GM12801 (cell line): Measurements from ENCODE around the gene SIRT1.

ENCODE experiments used
- CTCF ChIP-seq: IDR thresholded peaks from one replicate; pipeline ENCODE4 v1.5.1; 2011; ENCODE audit warnings: control low read depth; ENCODE audit not compliant: insufficient read length; ENCODE audit errors: extremely low read depth

The SIRT1 gene

DNA sequence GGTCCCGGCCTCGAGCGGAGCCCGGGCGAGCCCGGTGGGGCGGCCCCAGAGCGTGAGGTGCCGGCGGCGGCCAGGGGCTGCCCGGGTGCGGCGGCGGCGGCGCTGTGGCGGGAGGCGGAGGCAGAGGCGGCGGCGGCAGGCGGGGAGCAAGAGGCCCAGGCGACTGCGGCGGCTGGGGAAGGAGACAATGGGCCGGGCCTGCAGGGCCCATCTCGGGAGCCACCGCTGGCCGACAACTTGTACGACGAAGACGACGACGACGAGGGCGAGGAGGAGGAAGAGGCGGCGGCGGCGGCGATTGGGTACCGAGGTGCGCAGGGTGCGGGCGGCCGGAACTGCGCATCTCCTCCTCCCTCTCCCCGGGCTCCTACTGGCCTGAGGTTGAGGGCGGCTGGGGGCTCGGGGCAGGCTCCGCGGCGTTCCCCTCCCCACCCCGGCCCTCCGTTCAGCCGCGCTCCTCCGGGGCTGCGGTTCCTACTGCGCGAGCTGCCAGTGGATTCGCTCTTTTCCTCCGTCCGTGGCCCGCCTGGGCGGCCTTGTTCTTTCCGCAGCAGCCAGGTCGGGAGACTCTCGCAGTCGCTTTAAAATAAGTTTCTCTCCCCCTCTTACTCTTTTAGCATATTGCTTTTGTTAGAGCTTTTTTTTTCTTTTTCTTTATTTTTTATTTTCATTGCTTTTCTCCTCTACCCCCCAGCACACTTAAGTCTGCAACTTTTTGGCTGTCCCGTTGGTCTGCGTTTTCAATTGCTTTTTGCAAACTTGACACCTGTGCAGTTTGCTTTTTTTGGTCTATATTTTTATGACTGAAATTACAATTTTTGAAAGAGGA lies 600 bp downstream of the SIRT1 start:
- no peak for TF ChIP-seq CTCF

DNA sequence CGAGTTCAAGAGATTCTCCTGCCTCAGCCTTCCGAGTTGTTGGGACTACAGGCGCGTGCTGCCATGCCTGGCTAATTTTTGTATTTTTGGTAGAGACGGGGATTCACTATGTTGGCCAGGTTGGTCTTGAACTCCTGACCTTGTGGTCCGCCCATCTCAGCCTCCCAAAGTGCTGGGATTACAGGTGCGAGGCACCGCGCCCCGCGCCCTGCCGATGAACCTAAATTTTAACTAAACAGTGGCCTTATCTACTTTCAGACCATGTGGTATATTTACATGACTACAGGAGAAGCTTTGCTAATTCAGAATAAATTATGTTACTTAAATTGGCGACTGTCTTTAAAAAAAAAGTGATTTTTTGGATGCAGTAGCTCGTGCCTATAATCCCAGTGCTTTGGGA lies 9.2 kb downstream of the SIRT1 start:
- no peak for TF ChIP-seq CTCF

DNA sequence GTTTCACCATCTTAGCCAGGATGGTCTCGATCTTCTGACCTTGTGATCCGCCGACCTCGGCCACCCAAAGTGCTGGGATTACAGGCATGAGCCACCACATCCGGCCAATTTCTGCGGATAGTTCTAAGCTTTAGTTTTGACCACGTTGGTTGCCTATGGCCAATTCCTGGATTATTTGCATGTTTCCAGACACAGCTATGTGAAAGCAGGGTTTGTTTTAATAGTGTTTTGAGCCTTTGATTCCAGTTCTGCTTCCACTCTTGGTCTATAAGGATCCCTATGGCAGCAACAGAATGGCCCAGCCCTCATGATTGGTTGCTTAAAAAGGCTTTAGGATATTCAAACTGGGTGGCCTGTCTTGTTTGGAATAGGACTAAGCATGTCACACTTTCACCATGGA lies 19.1 kb downstream of the SIRT1 start:
- no peak for TF ChIP-seq CTCF

GRCh38 chr10:67912331-67912946 lies 28.0 kb downstream of the SIRT1 start:
- TF ChIP-seq CTCF, result no peak

GRCh38 chr10:67914777-67915340 lies 30.4 kb downstream of the SIRT1 start:
- no peak for TF ChIP-seq CTCF

DNA sequence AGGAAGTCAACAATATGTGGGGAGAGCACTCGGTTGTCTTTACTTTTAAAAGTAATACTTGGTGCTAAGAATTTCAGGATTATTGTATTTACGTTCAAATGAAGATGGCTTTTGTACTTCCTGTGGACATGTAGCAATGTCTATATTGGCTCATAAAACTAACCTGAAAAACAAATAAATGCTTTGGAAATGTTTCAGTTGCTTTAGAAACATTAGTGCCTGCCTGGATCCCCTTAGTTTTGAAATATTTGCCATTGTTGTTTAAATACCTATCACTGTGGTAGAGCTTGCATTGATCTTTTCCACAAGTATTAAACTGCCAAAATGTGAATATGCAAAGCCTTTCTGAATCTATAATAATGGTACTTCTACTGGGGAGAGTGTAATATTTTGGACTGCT lies 32.7 kb downstream of the SIRT1 start:
- no peak for TF ChIP-seq CTCF

DNA sequence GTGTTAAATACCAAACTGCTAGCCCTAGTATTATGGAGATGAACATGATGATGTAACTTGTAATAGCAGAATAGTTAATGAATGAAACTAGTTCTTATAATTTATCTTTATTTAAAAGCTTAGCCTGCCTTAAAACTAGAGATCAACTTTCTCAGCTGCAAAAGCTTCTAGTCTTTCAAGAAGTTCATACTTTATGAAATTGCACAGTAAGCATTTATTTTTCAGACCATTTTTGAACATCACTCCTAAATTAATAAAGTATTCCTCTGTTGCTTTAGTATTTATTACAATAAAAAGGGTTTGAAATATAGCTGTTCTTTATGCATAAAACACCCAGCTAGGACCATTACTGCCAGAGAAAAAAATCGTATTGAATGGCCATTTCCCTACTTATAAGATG lies 33.2 kb downstream of the SIRT1 start:
- TF ChIP-seq CTCF, result no peak
